Breast epithelium (tissue), 3 donors: Measurements from ENCODE around the gene SLC35E4.
A peak's percentile ranks its signal among the peaks of the same experiment; 100 is the strongest.

Source experiments
- POLR2A ChIP-seq: fragments of 450-650 bp; IDR thresholded peaks from one replicate; pipeline ENCODE4 v1.6.1; 2016; ENCODE audit warnings: antibody characterized with exemption, mild to moderate bottlenecking, moderate library complexity
- POLR2AphosphoS5 ChIP-seq, 3 donors: sonication (generic); formaldehyde crosslinking; IDR thresholded peaks; one replicate each; pipeline ENCODE4 v1.6.1; 2017; ENCODE audit warnings: antibody characterized with exemption in 3 of 3
- TF ChIP-seq, protein P1 (sequence below), 3 donors: fragments of 450-650 bp; IDR thresholded peaks; one replicate each; pipeline ENCODE4 v1.5.1; 2016 to 2017; ENCODE audit warnings: antibody characterized with exemption in 3 of 3, mild to moderate bottlenecking in 3 of 3, moderate library complexity in 3 of 3

DNA sequence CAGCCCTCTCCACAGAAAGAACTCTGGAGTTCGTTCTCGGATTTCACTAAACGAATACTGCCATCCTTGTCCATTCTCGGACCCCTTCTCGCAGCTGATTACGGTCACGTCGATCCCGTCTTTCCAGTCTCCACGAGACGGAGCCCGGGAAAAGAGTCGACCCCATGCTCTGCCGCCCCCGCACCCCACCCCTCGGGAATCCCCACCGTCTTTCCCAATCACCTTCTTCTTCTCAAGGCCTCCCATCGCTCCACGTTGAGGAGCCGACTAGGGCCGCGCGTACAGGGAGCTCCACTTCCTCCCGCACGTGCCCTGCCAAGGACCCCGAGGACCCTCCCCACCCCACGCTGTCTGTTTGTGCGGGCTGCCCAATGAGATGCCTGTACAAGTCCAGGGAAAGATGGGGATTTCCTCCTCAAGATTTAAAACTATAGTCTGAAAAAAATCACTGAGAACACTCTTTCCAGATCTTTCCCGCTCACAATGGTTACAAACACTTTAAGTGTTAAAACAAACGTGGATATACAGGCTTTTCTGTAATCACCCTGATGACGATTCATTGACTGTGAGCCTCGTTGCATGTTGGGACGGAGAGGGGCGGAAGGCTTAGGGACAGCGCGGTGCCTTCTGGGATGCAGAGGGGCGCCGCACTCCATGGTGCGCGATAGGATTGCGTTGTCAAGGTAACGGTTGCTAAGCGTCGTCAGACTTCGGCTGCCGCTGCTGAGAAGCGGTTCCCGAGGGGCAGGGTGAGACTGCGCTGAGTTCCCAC is 43.8 kb upstream of the SLC35E4 start, which contains the start of gene PES1:
- peak; percentile 64 to 76 (median 68) for TF ChIP-seq POLR2AphosphoS5 (IDR thresholded peaks at IDR 0.05)
- TF ChIP-seq, protein P1, sequence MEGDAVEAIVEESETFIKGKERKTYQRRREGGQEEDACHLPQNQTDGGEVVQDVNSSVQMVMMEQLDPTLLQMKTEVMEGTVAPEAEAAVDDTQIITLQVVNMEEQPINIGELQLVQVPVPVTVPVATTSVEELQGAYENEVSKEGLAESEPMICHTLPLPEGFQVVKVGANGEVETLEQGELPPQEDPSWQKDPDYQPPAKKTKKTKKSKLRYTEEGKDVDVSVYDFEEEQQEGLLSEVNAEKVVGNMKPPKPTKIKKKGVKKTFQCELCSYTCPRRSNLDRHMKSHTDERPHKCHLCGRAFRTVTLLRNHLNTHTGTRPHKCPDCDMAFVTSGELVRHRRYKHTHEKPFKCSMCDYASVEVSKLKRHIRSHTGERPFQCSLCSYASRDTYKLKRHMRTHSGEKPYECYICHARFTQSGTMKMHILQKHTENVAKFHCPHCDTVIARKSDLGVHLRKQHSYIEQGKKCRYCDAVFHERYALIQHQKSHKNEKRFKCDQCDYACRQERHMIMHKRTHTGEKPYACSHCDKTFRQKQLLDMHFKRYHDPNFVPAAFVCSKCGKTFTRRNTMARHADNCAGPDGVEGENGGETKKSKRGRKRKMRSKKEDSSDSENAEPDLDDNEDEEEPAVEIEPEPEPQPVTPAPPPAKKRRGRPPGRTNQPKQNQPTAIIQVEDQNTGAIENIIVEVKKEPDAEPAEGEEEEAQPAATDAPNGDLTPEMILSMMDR (IDR thresholded peaks at IDR 0.05) = no peak
- peak; percentile 9 for TF ChIP-seq POLR2A
